Measurements from ENCODE around the gene ROBO1. TPM values are rescaled to one million over a fixed set of nuclear protein-coding genes. Genes with fewer than 3 reads are reported as not detected.

Gene ROBO1
- total and polyA plus RNA-seq, 12 donors: 6.4 to 144 (median 43.9) TPM

- WGBS, 4 donors: 32 to 62% (median 39%) methylated on average over 1 of the region's 1 CpG
- Histone ChIP-seq H3K4me1 (replicated peaks in 1 of 2) (no peaks in the 10 kb centered on the region), H3K9me3 (replicated peaks in 1 of 3) (no peaks in the 10 kb centered on the region), H3K27ac (no peak overlapping the region), H3K27me3 (no peaks in the 10 kb centered on the region), H3K4me3 (no peak overlapping the region), H3K36me3 (replicated peaks in 1 of 2) (no peaks in the 10 kb centered on the region)
- no peak for DNase-seq
- no peak for TF ChIP-seq POLR2A (IDR thresholded peaks at IDR 0.05)
- TF ChIP-seq CTCF (IDR thresholded peaks at IDR 0.05): no peak
- intact Hi-C loops (cut with DNase I): no loop called here
Observed at GRCh38 chr3:79751703-79752102, 16.1 kb downstream of the ROBO1 start.

- intact Hi-C loops (cut with DNase I): no loop called here
- H3K9me3 ChIP-seq (replicated peaks in 1 of 3): peaks cover 0 to 6% (median 0%) of the 10 kb centered on the region in 3 donors
- H3K36me3 ChIP-seq (replicated peaks in 1 of 2): no peaks in the 10 kb centered on the region
- no peak overlapping the region for H3K4me3 ChIP-seq
- no peaks in the 10 kb centered on the region for H3K4me1 ChIP-seq (replicated peaks in 1 of 2)
- no peak overlapping the region for H3K27ac ChIP-seq
- TF ChIP-seq CTCF (IDR thresholded peaks at IDR 0.05) (no peak), POLR2A (IDR thresholded peaks at IDR 0.05) (no peak)
- DNase-seq: no peak
- H3K27me3 ChIP-seq: no peaks in the 10 kb centered on the region
Observed at GRCh38 chr3:79737530-79737929, 30.3 kb downstream of the ROBO1 start.

GRCh38 chr3:79729096-79729495 lies 38.7 kb downstream of the ROBO1 start:
- no peak overlapping the region for H3K27ac ChIP-seq
- no peaks in the 10 kb centered on the region for H3K9me3 ChIP-seq (replicated peaks in 1 of 3)
- WGBS, 4 donors: 11 to 30% (median 20%) methylated on average over 2 of the region's 2 CpGs
- intact Hi-C loops (cut with DNase I): no loop called here
- H3K4me3 ChIP-seq: no peak overlapping the region
- no peaks in the 10 kb centered on the region for H3K27me3 ChIP-seq
- peak in 6 of 7 donors; percentile 14 to 58 (median 26) for DNase-seq
- TF ChIP-seq CTCF (IDR thresholded peaks at IDR 0.05) (no peak), POLR2A (IDR thresholded peaks at IDR 0.05) (no peak)
- H3K36me3 ChIP-seq (replicated peaks in 1 of 2): no peaks in the 10 kb centered on the region
- no peaks in the 10 kb centered on the region for H3K4me1 ChIP-seq (replicated peaks in 1 of 2)

- Histone ChIP-seq H3K36me3 (replicated peaks in 1 of 2) (no peaks in the 10 kb centered on the region), H3K4me1 (replicated peaks in 1 of 2) (no peaks in the 10 kb centered on the region), H3K4me3 (no peak overlapping the region), H3K9me3 (replicated peaks in 1 of 3) (no peaks in the 10 kb centered on the region), H3K27ac (no peak overlapping the region), H3K27me3 (no peaks in the 10 kb centered on the region)
- intact Hi-C loops (cut with DNase I): no loop called here
- TF ChIP-seq CTCF (IDR thresholded peaks at IDR 0.05) (no peak), POLR2A (IDR thresholded peaks at IDR 0.05) (no peak)
- DNase-seq: no peak
- 50 to 79% (median 63%) methylated on average over 1 of the region's 1 CpG for WGBS, 4 donors
Observed at GRCh38 chr3:79726786-79727185, 41.0 kb downstream of the ROBO1 start.
